Keratinocyte (primary cell): ENCODE results near the gene FUOM. TPM values are rescaled to one million over a fixed set of nuclear protein-coding genes. Genes with fewer than 3 reads are reported as not detected.

Experiments used
- DNase-seq: peaks from one replicate; pipeline ENCODE4 v3.0.0-alpha.2; 2011; ENCODE audit warnings: low read depth, missing footprints, low spot score
- FAIRE-seq: peaks from 2 replicates; lab custom pipeline; 2011; peaks lifted over from hg19 to GRCh38; lab: Jason Lieb, UNC
- H2AFZ ChIP-seq: 2 replicates; pipeline ENCODE4 v1.6.0; 2012; ENCODE audit warnings: low read length, control low read depth, inconsistent platforms; ENCODE audit not compliant: control insufficient read depth
- H3K27ac ChIP-seq: 2 replicates; pipeline ENCODE4 v1.5.1; 2011; ENCODE audit warnings: low read length; ENCODE audit not compliant: control insufficient read depth, insufficient read depth
- H3K27me3 ChIP-seq: 3 replicates; pipeline ENCODE4 v1.6.0; 2011; ENCODE audit warnings: low read length; ENCODE audit not compliant: control insufficient read depth, insufficient read depth; ENCODE audit errors: extremely low read depth
- H3K36me3 ChIP-seq, 2 experiments: 2 replicates in 1 of 2; 3 replicates in 1 of 2; pipeline ENCODE4 v1.5.1; 2011; ENCODE audit warnings: low read length in 2 of 2, mild to moderate bottlenecking in 1 of 2; ENCODE audit not compliant: control insufficient read depth in 2 of 2, insufficient read depth in 2 of 2; ENCODE audit errors: extremely low read depth in 1 of 2
- H3K4me1 ChIP-seq: 3 replicates; pipeline ENCODE4 v1.5.1; 2011; ENCODE audit warnings: low read length; ENCODE audit not compliant: control insufficient read depth, insufficient read depth; ENCODE audit errors: extremely low read depth
- H3K4me2 ChIP-seq: 3 replicates; pipeline ENCODE4 v1.6.0; 2011; ENCODE audit warnings: low read depth, low read length; ENCODE audit not compliant: control insufficient read depth, insufficient read depth; ENCODE audit errors: extremely low read depth
- H3K4me3 ChIP-seq, 3 experiments: fragments of 200-600 bp in 1 of 3; sonication (generic) in 1 of 3; 2 replicates in 2 of 3; 3 replicates in 1 of 3; pipeline ENCODE4 v1.5.1; 2011 to 2016; ENCODE audit warnings: low read length in 3 of 3, mild to moderate bottlenecking in 3 of 3, control low read depth in 2 of 3, inconsistent platforms in 1 of 3, low read depth in 1 of 3, mixed read lengths in 1 of 3, mixed run types in 1 of 3, moderate library complexity in 1 of 3; ENCODE audit not compliant: control insufficient read depth in 2 of 3, insufficient read depth in 2 of 3; ENCODE audit errors: extremely low read depth in 1 of 3
- H3K79me2 ChIP-seq: 2 replicates; pipeline ENCODE4 v1.6.0; 2012; ENCODE audit warnings: low read length; ENCODE audit not compliant: control insufficient read depth, insufficient read depth
- H3K9ac ChIP-seq: 3 replicates; pipeline ENCODE4 v1.6.0; 2011; ENCODE audit warnings: low read length; ENCODE audit not compliant: control insufficient read depth, insufficient read depth; ENCODE audit errors: extremely low read depth
- H3K9me1 ChIP-seq: 3 replicates; pipeline ENCODE4 v1.6.0; 2011; ENCODE audit warnings: low read length; ENCODE audit not compliant: control insufficient read depth, insufficient read depth; ENCODE audit errors: extremely low read depth
- H3K9me3 ChIP-seq: 2 replicates; pipeline ENCODE4 v1.5.1; 2012; ENCODE audit warnings: low read depth, low read length; ENCODE audit not compliant: control insufficient read depth
- H4K20me1 ChIP-seq: 3 replicates; pipeline ENCODE4 v1.6.0; 2011; ENCODE audit warnings: low read length; ENCODE audit not compliant: control insufficient read depth, insufficient read depth; ENCODE audit errors: extremely low read depth
- CTCF ChIP-seq, 3 experiments: IDR thresholded peaks in 1 of 3; conservative IDR thresholded peaks in 1 of 3; optimal IDR thresholded peaks in 1 of 3; 2 replicates in 2 of 3; 3 replicates in 1 of 3; pipeline versions ENCODE3 to v1.5.1; 2011; ENCODE audit warnings: low read length in 3 of 3, mild to moderate bottlenecking in 3 of 3, moderate library complexity in 2 of 3, control low read depth in 1 of 3, inconsistent platforms in 1 of 3; ENCODE audit not compliant: insufficient read depth in 2 of 3; ENCODE audit errors: extremely low read depth in 1 of 3
- EZH2 ChIP-seq: IDR thresholded peaks from one replicate; pipeline ENCODE4 v1.6.1; 2012; ENCODE audit warnings: inconsistent platforms, mild to moderate bottlenecking, low read length, moderate library complexity
- dilution Hi-C: fragments of 300-500 bp; cut with MboI; formaldehyde crosslinking; loops from one replicate; pipeline ENCODE4 v1.7.0; 2020; ENCODE audit warnings: low sequenced_read_pairs; ENCODE audit not compliant: extremely low pct_ligation_motif_present
- polyA plus RNA-seq, 5 experiments: library from polyadenylated mRNA; depleted of rRNA in 3 of 5; stranded (reverse) in 3 of 5; stranded (forward) in 1 of 5; unstranded in 1 of 5; fragments of >200 nt; gene quantifications; 1 replicate in 1 of 5; 2 replicates in 3 of 5; 3 replicates in 1 of 5; pipeline versions ENCODE4 v1.2.1 to v1.2.3, GENCODE V29; 2011 to 2012; ENCODE audit warnings: missing spikeins in 2 of 5, low read depth in 1 of 5, low replicate concordance in 1 of 5

FUOM gene
- polyA plus RNA-seq, 1 donor (not counting 4 experiments of a cell fraction or from before 2014, with no cell fraction given): 11.3 TPM

DNA sequence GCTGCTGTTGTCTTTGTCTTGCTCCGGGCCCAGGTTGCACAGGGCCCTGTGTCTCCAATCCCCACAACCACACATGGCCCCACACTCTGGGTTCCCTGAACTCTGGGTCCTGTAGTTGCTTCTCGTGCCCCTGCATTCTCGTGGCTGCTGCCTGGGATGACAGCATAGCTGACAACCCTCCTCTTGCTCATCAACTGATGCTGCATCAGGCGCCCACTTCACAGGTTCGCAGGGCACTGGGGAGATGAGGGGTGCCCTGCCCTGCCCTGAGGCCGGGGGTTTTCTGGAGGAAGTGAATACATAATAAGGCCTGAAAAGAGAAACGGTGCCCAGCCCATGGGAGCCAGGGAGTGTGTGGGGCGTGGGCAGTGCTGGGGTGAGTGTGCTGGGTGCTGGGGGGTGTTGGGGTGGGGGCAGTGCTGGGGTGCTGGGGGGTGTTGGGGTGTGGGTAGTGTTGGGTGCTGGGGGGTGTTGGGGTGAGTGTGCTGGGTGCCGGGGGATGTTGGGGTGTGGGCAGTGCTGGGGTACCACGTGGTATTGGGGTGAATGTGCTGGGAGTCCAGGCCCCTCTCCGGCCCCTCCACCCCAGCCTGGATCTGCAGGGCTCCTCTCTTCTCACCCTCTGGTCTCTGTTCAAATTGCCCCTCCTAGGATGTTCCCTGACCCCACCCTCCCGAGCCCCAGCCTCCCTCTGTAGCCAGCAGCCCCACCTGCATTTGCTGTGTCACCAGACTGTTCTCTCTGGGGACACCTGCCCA is 34.1 kb upstream of the FUOM start:
- no peak overlapping the region for H3K27ac ChIP-seq
- no peaks in the 10 kb centered on the region for H3K27me3 ChIP-seq
- no peak overlapping the region for H3K4me3 ChIP-seq
- no peaks in the 10 kb centered on the region for H3K9me1 ChIP-seq
- no peaks in the 10 kb centered on the region for H4K20me1 ChIP-seq
- peaks cover 20% of the 10 kb centered on the region for H3K4me1 ChIP-seq
- dilution Hi-C loops: no loop called here
- peaks cover 25% of the 10 kb centered on the region for H3K79me2 ChIP-seq
- no peak overlapping the region for H3K9ac ChIP-seq
- H2AFZ ChIP-seq: no peak overlapping the region
- no peak for TF ChIP-seq EZH2
- TF ChIP-seq CTCF (optimal IDR thresholded peaks at IDR 0.05 in 1 of 3, IDR thresholded peaks at IDR 0.05 in 1 of 3, conservative IDR thresholded peaks at IDR 0.05 in 1 of 3; ENCODE audit: extremely low read depth in 1 of 3, insufficient read depth in 2 of 3, low read length in 3 of 3): no peak
- DNase-seq (no peak), FAIRE-seq (no peak)
- no peak overlapping the region for H3K4me2 ChIP-seq
- peaks cover 6 to 7% of the 10 kb centered on the region in 2 experiments for H3K36me3 ChIP-seq
- H3K9me3 ChIP-seq: no peaks in the 10 kb centered on the region

DNA sequence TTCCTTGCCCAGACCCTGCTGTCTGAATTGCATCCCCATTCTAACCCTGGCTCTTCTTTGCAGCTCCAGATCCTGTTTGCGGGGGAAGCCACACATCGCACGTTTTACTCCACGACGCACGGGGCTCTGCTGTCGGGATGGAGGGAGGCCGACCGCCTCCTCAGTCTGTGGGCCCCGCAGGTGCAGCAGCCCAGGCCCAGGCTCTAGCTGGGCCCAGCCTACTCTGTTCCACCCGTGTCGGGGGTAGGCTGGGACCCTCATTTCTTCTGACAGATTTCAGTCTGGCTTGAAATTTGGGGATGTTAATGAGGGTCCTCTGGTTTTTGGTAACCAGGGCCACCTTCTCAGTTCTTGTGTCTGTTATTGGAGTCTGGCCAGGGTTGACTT is 33.4 kb upstream of the FUOM start:
- H3K27ac ChIP-seq: no peak overlapping the region
- no peak for TF ChIP-seq EZH2
- TF ChIP-seq CTCF (optimal IDR thresholded peaks at IDR 0.05 in 1 of 3, IDR thresholded peaks at IDR 0.05 in 1 of 3, conservative IDR thresholded peaks at IDR 0.05 in 1 of 3; ENCODE audit: extremely low read depth in 1 of 3, insufficient read depth in 2 of 3, low read length in 3 of 3): no peak
- DNase-seq (no peak), FAIRE-seq (no peak)
- no peak overlapping the region for H2AFZ ChIP-seq
- H3K9ac ChIP-seq: no peak overlapping the region
- H3K27me3 ChIP-seq: no peaks in the 10 kb centered on the region
- H3K4me3 ChIP-seq: no peak overlapping the region
- H3K4me2 ChIP-seq: no peak overlapping the region
- H4K20me1 ChIP-seq: no peaks in the 10 kb centered on the region
- peaks cover 20% of the 10 kb centered on the region for H3K4me1 ChIP-seq
- peaks cover 3 to 7% of the 10 kb centered on the region in 2 experiments for H3K36me3 ChIP-seq
- no peaks in the 10 kb centered on the region for H3K9me1 ChIP-seq
- H3K9me3 ChIP-seq: no peaks in the 10 kb centered on the region
- dilution Hi-C loops: no loop called here
- H3K79me2 ChIP-seq: peaks cover 21% of the 10 kb centered on the region
